D721Med (cell line): ENCODE results near the gene CELF1.
A peak's percentile ranks its signal among the peaks of the same experiment; 100 is the strongest.
"Not testable (repeated sequence)": the region's sequence is repeated elsewhere in the genome, so short reads cannot be mapped to it uniquely, and the experiment has no call there.

ENCODE experiments used
- DNase-seq: peaks from one replicate; pipeline ENCODE4 v3.0.0; 2011; ENCODE audit warnings: low spot score; ENCODE audit not compliant: insufficient read length
- FAIRE-seq: peaks from 2 replicates; lab custom pipeline; 2011; peaks lifted over from hg19 to GRCh38; lab: Jason Lieb, UNC
- CTCF ChIP-seq: IDR thresholded peaks from 2 replicates; pipeline ENCODE4 v1.5.1; 2012; ENCODE audit warnings: mild to moderate bottlenecking, control low read depth; ENCODE audit not compliant: insufficient read depth; ENCODE audit errors: missing control alignments

The CELF1 gene

GRCh38 chr11:47551086-47551485, 1.8 kb downstream of the CELF1 start:
- TF ChIP-seq CTCF = peak; percentile 16
- FAIRE-seq (no peak), DNase-seq (no peak)

GRCh38 chr11:47550288-47551047, 2.5 kb downstream of the CELF1 start:
- DNase-seq = no peak
- no peak for TF ChIP-seq CTCF
- FAIRE-seq = no peak

GRCh38 chr11:47546274-47546673, 6.7 kb downstream of the CELF1 start:
- not testable (repeated sequence) for DNase-seq, FAIRE-seq

- TF ChIP-seq CTCF = no peak
- FAIRE-seq = no peak
Observed at GRCh38 chr11:47545298-47545697, 7.6 kb downstream of the CELF1 start.

GRCh38 chr11:47541070-47541469, 11.9 kb downstream of the CELF1 start:
- no peak for FAIRE-seq
- DNase-seq = no peak
- TF ChIP-seq CTCF = no peak

More at GRCh38 chr11:47545298-47545697, 7.6 kb downstream of the CELF1 start:
- no peak for DNase-seq

- TF ChIP-seq CTCF = no peak
- no peak for FAIRE-seq
- no peak for DNase-seq
Observed at GRCh38 chr11:47539681-47540039, 13.3 kb downstream of the CELF1 start.

GRCh38 chr11:47538741-47539565, 14.0 kb downstream of the CELF1 start:
- DNase-seq = no peak
- TF ChIP-seq CTCF = no peak

More at GRCh38 chr11:47538741-47539565, 14.0 kb downstream of the CELF1 start:
- FAIRE-seq = no peak
